GOT3 (cell line): ENCODE measurements around the gene SLC25A26.
"Not testable (repeated sequence)": the region's sequence is repeated elsewhere in the genome, so short reads cannot be mapped to it uniquely, and the experiment has no call there.

ENCODE experiments used
- DNase-seq: peaks from one replicate; lab custom pipeline; 2025; ENCODE audit warnings: mixed read lengths; lab: John Stamatoyannopoulos, UW

Gene SLC25A26

DNA sequence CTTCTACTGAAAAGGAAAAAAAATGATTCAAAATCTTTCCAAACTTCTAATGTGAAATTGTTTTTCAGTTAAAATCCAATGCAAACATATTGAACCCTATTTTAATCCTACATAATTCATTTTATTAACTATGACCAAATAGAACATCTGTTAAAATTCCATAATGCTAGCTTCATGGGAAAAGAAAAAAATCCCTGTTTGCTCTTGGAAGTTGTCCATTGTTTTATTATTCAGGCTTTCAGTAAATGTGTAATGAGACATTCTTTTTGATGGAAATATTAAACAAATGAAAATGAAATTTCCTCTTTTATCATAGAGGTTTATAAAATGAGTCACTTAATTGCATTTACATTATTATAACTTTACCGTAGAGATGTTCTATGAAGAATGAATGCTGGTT lies 49.5 kb downstream of the SLC25A26 start:
- DNase-seq = no peak

DNA sequence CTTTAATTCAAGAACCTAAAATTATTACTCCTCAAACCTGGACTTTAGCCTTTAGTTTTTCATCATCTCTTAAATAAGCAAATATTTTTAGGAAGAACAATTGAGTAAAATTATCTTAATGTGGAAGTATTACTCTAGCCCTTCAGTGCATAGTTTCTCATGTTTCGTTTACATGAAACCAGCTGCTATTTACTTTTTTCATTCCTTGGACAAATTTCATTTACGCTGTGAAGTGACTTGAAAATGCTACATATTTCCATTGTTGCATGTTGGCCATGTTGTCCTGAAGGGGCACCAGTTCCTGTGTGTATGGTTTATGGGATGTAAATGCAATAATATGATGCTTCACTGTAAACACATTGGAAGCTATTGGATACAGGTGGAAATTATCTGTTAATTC lies 49.9 kb downstream of the SLC25A26 start:
- DNase-seq = no peak

DNA sequence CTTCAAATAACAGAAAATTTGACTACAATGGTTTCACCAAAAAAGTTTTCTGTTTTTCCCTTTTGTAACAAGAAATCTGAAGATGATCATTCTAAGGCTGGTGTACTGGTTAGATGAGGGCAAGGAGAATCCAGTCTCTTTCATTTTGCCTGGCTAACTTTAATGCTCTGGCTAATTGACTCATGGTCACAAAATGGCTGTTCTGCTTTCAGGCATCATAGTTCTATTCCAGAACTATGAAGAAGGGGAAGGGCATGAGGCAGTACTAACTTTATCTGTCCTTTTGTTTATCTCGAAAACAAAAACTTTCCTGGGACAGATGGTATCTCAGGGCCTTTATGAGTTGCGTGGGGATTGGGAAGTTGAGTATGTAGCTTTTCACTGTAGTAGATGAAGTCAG lies 50.4 kb downstream of the SLC25A26 start:
- no peak for DNase-seq

DNA sequence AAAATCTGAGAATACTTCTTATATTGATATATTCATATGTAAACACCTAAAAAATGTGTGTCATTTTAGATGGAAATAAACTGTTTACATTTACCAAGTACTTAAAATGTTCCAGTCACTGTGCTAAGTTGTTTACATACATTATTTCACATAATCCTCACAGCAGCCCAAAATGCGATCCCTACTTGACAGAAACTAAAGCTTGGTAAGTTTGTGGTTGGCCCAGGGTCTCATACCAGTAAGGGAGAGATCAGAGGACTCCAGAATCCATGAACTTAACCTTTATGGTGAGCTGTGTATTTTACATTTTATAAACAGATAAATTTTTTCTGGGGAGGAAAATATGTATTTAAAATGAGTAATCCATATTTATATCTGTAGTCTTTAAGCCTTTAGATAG lies 51.2 kb downstream of the SLC25A26 start:
- DNase-seq = no peak

DNA sequence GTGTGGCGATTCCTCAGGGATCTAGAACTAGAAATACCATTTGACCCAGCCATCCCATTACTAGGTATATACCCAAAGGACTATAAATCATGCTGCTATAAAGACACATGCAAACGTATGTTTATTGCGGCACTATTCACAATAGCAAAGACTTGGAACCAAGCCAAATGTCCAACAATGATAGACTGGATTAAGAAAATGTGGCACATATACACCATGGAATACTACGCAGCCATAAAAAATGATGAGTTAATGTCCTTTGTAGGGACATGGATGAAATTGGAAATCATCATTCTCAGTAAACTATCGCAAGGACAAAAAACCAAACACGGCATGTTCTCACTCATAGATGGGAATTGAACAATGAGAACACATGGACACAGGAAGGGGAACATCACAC lies 54.0 kb downstream of the SLC25A26 start:
- DNase-seq = not testable (repeated sequence)

DNA sequence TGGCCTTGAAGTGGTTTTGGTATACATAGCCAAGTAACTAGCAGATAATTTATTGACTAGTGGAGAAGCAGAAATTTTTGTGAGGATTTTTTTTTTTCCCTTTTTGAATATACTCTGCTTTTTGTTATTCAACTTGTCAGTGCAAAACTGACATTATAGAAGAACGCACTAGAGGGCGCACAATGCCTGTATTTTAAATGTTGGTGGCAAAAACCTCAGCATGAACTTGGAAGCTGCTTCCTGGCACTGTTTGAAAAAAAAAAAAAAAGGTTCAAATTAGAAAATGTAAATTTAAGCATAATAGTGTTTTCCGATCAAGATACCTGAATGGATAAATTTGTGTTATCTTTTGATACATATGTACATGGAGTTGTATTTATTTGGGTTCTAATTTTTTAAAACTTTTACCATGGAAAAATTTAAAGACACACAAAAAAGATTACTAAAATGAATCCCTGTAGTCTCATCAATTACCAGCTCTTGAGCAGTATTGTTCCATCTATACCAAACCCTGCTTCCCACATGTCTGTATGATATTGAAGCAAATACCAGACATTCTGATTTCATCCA lies 56.0 kb downstream of the SLC25A26 start:
- no peak for DNase-seq

GRCh38 chr3:66279168-66279567 lies 58.4 kb downstream of the SLC25A26 start:
- DNase-seq = no peak

- DNase-seq = no peak
Measured at GRCh38 chr3:66280304-66280703, 59.5 kb downstream of the SLC25A26 start.

DNA sequence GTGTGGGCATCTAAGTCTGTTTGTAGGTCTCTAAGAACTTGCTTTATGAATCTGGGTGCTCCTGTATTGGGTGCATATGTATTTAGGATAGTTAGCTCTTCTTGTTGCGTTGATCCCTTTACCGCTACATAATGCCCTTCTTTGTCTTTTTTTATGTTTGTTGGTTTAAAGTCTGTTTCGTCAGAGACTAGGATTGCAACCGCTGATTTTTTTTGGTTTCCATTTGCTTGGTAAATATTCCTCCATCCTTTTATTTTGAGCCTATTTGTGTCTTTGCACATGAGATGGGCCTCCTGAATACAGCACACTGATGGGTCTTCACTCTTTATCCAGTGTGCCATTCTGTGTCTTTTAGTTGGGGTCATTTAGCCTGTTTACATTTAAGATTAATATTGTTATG lies 71.1 kb downstream of the SLC25A26 start:
- not testable (repeated sequence) for DNase-seq

DNA sequence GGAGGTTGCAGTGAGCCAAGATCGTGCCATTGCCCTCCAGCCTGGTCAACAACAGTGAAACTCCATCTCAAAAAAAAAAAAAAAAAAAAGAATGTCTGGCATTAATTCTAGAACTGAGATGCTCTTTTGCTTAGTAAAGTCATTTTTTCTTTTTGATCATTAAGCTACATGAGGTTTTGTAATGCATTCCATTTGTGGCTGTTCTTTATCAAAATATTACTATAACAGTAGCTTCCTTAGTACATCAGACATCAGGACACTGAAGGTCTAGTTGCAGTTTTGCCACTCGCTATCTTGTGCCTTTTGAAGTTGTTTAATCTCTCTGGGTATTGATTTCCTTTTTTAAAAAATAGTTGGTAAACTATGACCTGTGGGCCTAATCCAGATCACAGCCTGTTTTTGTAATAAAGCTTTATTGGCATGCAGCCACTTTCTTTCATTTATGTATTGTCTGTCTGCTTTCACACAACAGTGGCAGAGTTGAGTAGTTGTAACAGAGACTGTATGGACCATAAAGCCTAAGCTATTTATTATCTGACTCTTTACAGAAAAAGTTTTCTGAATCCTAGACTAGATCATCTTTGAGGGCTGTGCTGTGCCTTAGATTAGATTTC lies 76.6 kb downstream of the SLC25A26 start:
- no peak for DNase-seq

GRCh38 chr3:66297900-66298299 lies 77.1 kb downstream of the SLC25A26 start:
- DNase-seq = no peak

GRCh38 chr3:66298591-66298990 lies 77.8 kb downstream of the SLC25A26 start:
- DNase-seq = no peak

- DNase-seq = not testable (repeated sequence)
Measured at GRCh38 chr3:66299085-66299484, 78.3 kb downstream of the SLC25A26 start.

GRCh38 chr3:66299891-66300290 lies 79.1 kb downstream of the SLC25A26 start:
- no peak for DNase-seq

DNA sequence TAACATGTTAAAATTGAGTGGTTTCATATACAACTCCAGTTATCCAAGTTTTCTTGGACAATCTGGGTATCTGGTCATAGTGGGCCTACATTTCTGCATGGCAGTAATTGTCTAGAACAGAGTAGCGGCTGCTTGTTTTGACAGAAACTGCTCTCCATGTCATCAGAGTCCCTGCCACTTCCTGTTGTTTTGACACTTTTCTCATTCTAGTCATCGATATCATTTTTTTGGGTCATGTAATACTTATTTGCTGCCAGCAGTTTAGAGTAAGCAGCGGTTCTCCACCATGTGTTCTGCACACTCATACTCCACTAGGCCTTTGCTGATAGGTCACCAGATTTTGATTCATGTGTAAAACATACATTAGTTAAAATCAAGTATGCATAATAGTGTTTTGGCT lies 81.5 kb downstream of the SLC25A26 start:
- no peak for DNase-seq

GRCh38 chr3:66303491-66303901 lies 82.7 kb downstream of the SLC25A26 start:
- no peak for DNase-seq

DNA sequence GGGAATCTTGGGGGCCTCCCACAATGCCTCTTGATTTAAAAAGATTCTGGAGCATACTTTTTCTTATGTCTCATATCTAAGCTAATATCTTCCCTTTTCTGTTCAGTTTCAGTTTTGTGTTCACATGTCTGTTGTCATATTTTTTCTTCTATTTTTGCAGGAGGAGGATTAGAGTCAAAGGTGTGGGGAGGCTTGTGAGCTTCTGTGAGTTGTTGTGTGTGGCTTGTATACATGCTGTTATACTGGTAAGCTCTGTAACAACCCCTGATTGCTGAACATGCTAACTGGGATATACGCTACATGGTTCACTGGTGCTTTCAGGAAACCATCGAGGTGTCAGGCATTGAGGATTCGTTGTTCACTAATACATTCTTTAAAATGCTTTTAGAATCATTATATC lies 83.5 kb downstream of the SLC25A26 start:
- DNase-seq = no peak

GRCh38 chr3:66306086-66306485 lies 85.3 kb downstream of the SLC25A26 start:
- not testable (repeated sequence) for DNase-seq

DNA sequence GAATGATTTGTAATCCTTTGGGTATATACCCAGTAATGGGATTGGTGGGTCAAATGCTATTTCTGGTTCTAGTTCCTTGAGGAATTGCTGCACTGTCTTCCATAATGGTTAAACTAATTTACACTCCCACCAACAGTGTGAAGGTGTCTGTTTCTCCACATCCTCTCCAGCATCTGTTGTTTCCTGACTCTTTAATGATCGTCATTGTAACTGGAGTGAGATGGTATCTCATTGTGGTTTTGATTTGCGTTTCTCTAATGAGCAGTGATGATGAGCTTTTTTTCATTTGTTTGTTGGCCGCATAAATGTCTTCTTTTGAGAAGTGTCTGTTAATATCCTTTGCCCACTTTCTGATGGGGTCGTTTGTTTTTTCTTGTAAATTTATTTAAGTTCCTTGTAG lies 86.2 kb downstream of the SLC25A26 start:
- DNase-seq = not testable (repeated sequence)

GRCh38 chr3:66312039-66312438 lies 91.2 kb downstream of the SLC25A26 start:
- DNase-seq = no peak

- DNase-seq = no peak
Measured at GRCh38 chr3:66314455-66314854, 93.7 kb downstream of the SLC25A26 start.

- no peak for DNase-seq
Measured at GRCh38 chr3:66317750-66318376, 97.1 kb downstream of the SLC25A26 start.

GRCh38 chr3:66320390-66320789 lies 99.6 kb downstream of the SLC25A26 start:
- DNase-seq = no peak

DNA sequence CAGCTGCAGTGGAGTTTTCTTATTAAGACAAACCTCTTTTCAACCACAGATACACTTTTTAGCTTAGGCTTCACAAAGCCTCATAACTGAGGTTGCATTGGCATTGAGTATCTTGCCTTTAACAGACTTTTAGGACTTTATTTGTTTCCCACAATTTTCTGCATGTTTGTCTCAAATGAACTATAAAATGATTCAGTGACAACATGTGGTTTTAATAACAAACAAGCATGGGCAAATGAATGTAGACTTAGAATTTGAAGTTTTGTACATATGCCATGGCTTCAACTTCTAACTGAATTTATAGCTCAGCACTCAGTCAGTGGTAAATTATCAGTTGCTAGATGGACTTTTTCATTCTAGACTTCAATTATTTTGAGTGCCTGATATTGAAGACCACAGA lies 101.6 kb downstream of the SLC25A26 start:
- DNase-seq = no peak
